Erythroblast (primary cell): ENCODE results near the gene RBM20.

Experiments used
- GATA1 ChIP-seq: IDR thresholded peaks from 2 replicates; pipeline ENCODE4 v1.6.1; 2011; ENCODE audit warnings: low read depth, mild to moderate bottlenecking, control low read depth, low read length, moderate library complexity
- POLR2A ChIP-seq: IDR thresholded peaks from 2 replicates; pipeline ENCODE4 v1.6.1; 2011; ENCODE audit warnings: mild to moderate bottlenecking, low read length

GRCh38 chr10:110863956-110864355 lies 219.8 kb downstream of the RBM20 start:
- TF ChIP-seq POLR2A (no peak), GATA1 (no peak)
